HepG2 (cell line): ENCODE data around the gene PYGO1. TPM values are rescaled to one million over a fixed set of nuclear protein-coding genes. Genes with fewer than 3 reads are reported as not detected.

Source experiments
- ATAC-seq: fragments of 200-7000 bp; cut with Tn5 transposase; 3 replicates; pipeline ENCODE4 v1.9.1; 2020; ENCODE audit warnings: mild to moderate bottlenecking, moderate library complexity
- BruUV-seq: library from RNA; stranded (reverse); fragments of 400-500 nt; replicated peaks from 2 replicates; lab custom pipeline; 2021; lab: Mats Ljungman, UMichigan
- CTCF ChIA-PET: fragments of 300-600 bp; formaldehyde crosslinking; extraction: SDS; loops from one replicate; lab custom pipeline; 2021; ENCODE audit warnings: low total read pairs, inconsistent platforms, low intra/inter-chr PET ratio; lab: Yijun Ruan, JAX
- POLR2A ChIA-PET: fragments of 350-600 bp; sonication (Branson Sonifier 250); formaldehyde crosslinking; loops from one replicate; lab custom pipeline; 2020; ENCODE audit warnings: antibody characterized with exemption, inconsistent platforms; lab: Yijun Ruan, JAX
- DNase-seq: peaks from one replicate; pipeline ENCODE4 v3.0.0-alpha.2; 2015; ENCODE audit warnings: low spot score
- FAIRE-seq: peaks from 3 replicates; lab custom pipeline; 2011; peaks lifted over from hg19 to GRCh38; lab: Jason Lieb, UNC
- H2AFZ ChIP-seq: one replicate; pipeline ENCODE4 v1.6.1; 2011; ENCODE audit warnings: low read length, inconsistent platforms
- H3K27ac ChIP-seq: fragments of 300-600 bp; 3 replicates; pipeline ENCODE4 v1.8.0; 2011; ENCODE audit warnings: mixed run types, mild to moderate bottlenecking, mixed read lengths, low read length, inconsistent platforms; ENCODE audit not compliant: insufficient read depth; ENCODE audit errors: extremely low read length
- H3K27me3 ChIP-seq, 2 experiments: fragments of 200-600 bp in 1 of 2; 2 replicates in 1 of 2; 3 replicates in 1 of 2; pipeline versions ENCODE4 v1.6.0 to v1.8.0; 2011; ENCODE audit warnings: low read length in 2 of 2, mild to moderate bottlenecking in 2 of 2, moderate library complexity in 2 of 2, inconsistent platforms in 1 of 2; ENCODE audit not compliant: insufficient read depth in 2 of 2, control insufficient read depth in 1 of 2
- H3K36me3 ChIP-seq, 2 experiments: fragments of 200-600 bp in 1 of 2; replicated peaks in 1 of 2; 2 replicates in 1 of 2; 3 replicates in 1 of 2; pipeline versions ENCODE4 v1.5.1 to v1.8.0; 2011; ENCODE audit warnings: low read length in 2 of 2, inconsistent platforms in 1 of 2; ENCODE audit not compliant: insufficient read depth in 2 of 2, control insufficient read depth in 1 of 2
- H3K4me1 ChIP-seq: 2 replicates; pipeline ENCODE4 v1.5.1; 2012; ENCODE audit warnings: low read length, inconsistent platforms; ENCODE audit not compliant: insufficient read depth
- H3K4me2 ChIP-seq: 2 replicates; pipeline ENCODE4 v1.6.0; 2011; ENCODE audit warnings: low read depth, low read length, inconsistent platforms
- H3K4me3 ChIP-seq, 3 experiments: fragments of 200-600 bp in 1 of 3; sonication (generic), shearing (Covaris generic) in 1 of 3; replicated peaks in 1 of 3; 2 replicates each; pipeline ENCODE4 v1.5.1; 2011 to 2016; ENCODE audit warnings: low read length in 3 of 3, inconsistent platforms in 2 of 3, low read depth in 2 of 3, mild to moderate bottlenecking in 2 of 3, control low read depth in 1 of 3, mixed read lengths in 1 of 3; ENCODE audit not compliant: insufficient read depth in 1 of 3
- H3K79me2 ChIP-seq: one replicate; pipeline ENCODE4 v1.6.1; 2011; ENCODE audit warnings: low read length, inconsistent platforms; ENCODE audit not compliant: insufficient read depth
- H3K9ac ChIP-seq: 2 replicates; pipeline ENCODE4 v1.6.0; 2011; ENCODE audit warnings: mild to moderate bottlenecking, low read depth, low read length, inconsistent platforms; ENCODE audit not compliant: insufficient read depth
- H3K9me3 ChIP-seq: 2 replicates; pipeline ENCODE4 v1.5.1; 2012; ENCODE audit warnings: mild to moderate bottlenecking, low read length
- H4K20me1 ChIP-seq: 2 replicates; pipeline ENCODE4 v1.6.0; 2011; ENCODE audit warnings: inconsistent platforms, mild to moderate bottlenecking, low read length, moderate library complexity; ENCODE audit not compliant: insufficient read depth
- HNRNPH1 ChIP-seq: fragments of 200-400 bp; formaldehyde crosslinking; optimal IDR thresholded peaks from 2 replicates; pipeline ENCODE3; 2017; ENCODE audit warnings: mild to moderate bottlenecking, low read depth, low read length
- NRL ChIP-seq: sonication (generic); formaldehyde crosslinking; IDR thresholded peaks from 2 replicates; pipeline ENCODE4 v1.5.0; 2020; ENCODE audit warnings: missing genetic modification reagents, mild to moderate bottlenecking, moderate library complexity, borderline replicate concordance
- TEAD2 ChIP-seq: sonication (generic); formaldehyde crosslinking; IDR thresholded peaks from 2 replicates; pipeline ENCODE4 v1.9.0; 2021; ENCODE audit warnings: missing genetic modification reagents
- ZNF441 ChIP-seq: sonication (generic); formaldehyde crosslinking; IDR thresholded peaks from 2 replicates; pipeline ENCODE4 v1.7.0; 2021; ENCODE audit warnings: missing genetic modification reagents, borderline replicate concordance
- ZNF569 ChIP-seq: sonication (generic); formaldehyde crosslinking; IDR thresholded peaks from 2 replicates; pipeline ENCODE4 v1.5.0; 2020; ENCODE audit warnings: mild to moderate bottlenecking, missing genetic modification reagents, moderate library complexity, borderline replicate concordance
- ZNF577 ChIP-seq: sonication (generic); formaldehyde crosslinking; IDR thresholded peaks from 2 replicates; pipeline ENCODE4 v1.4.0; 2020; ENCODE audit warnings: mild to moderate bottlenecking, low read depth, missing genetic modification reagents, borderline replicate concordance
- ZNF629 ChIP-seq: sonication (generic); formaldehyde crosslinking; conservative IDR thresholded peaks from 2 replicates; pipeline ENCODE4 v1.5.0; 2020; ENCODE audit warnings: missing genetic modification reagents
- WGBS: methylation state at CpG from one replicate; pipeline ENCODE4 v1.1.6; 2017; ENCODE audit warnings: low lambda C conversion rate; 5-methylcytosine and 5-hydroxymethylcytosine counted together
- in situ Hi-C: cut with HindIII; loops from 2 replicates; pipeline ENCODE4 v1.10.0; 2017; ENCODE audit warnings: low pct_unique_long_range_greater_than_20kb; ENCODE audit not compliant: extremely low pct_ligation_motif_present
- intact Hi-C: fragments of 100-400 bp; cut with micrococcal nuclease; formaldehyde crosslinking; loops from one replicate; pipeline ENCODE4 v1.10.0; 2022; ENCODE audit not compliant: unreplicated experiment
- polyA plus RNA-seq, 8 experiments: library from polyadenylated mRNA; depleted of rRNA in 3 of 8; stranded (reverse) in 7 of 8; unstranded in 1 of 8; fragments of >200 nt; fragmentation: Illumina TruSeq in 4 of 8; extraction: Trizol in 4 of 8; gene quantifications; 2 replicates each; pipeline versions ENCODE4 v1.2.1 to v1.2.3, GENCODE V29; 2011 to 2016; ENCODE audit warnings: low read depth in 4 of 8, missing spikeins in 1 of 8, mixed read lengths in 1 of 8; ENCODE audit not compliant: insufficient read depth in 1 of 8
- total RNA-seq, 5 experiments: library from RNA; depleted of rRNA; stranded (reverse); fragments of >200 nt; fragmentation: Illumina TruSeq; extraction: Trizol; gene quantifications; 2 replicates each; pipeline ENCODE4 v1.2.3, GENCODE V29; 2016; ENCODE audit warnings: low read depth in 1 of 5
- TF ChIP-seq, protein P1 (sequence below): sonication (generic); formaldehyde crosslinking; IDR thresholded peaks from 2 replicates; pipeline ENCODE4 v1.5.0; 2020; ENCODE audit warnings: missing genetic modification reagents, mild to moderate bottlenecking, borderline replicate concordance

Gene PYGO1
- total and polyA plus RNA-seq, 2 of the 13 experiments (the other 11 are each of a cell fraction or from before 2014, with no cell fraction given) = 1.1 to 1.8 TPM

DNA sequence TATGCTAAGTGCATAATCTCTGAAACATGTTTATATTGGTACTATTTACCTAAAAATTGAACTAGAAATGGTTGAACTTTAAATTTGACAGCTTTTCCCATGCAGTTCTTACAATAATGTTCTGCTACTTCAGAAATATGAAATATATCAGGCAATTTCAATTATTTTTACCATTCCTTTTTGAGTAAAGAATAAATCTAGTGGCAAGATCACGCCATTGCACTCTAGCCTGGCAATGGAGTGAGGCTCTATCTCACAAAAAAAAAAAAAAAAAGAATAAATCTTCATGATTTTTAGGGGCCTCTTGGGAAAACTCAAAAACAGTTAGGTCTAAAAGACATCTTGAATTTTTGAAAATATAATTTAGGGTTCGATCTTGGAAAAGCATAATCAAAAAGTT is 69.5 kb downstream of the PYGO1 start:
- no peak for ATAC-seq
- intact Hi-C loops = no loop called here
- no peak for DNase-seq
- Histone ChIP-seq H4K20me1 (no peaks in the 10 kb centered on the region), H3K9ac (no peak overlapping the region), H3K4me2 (no peak overlapping the region), H3K79me2 (no peaks in the 10 kb centered on the region), H3K4me1 (no peaks in the 10 kb centered on the region), H2AFZ (no peak overlapping the region), H3K27ac (no peak overlapping the region), H3K9me3 (no peaks in the 10 kb centered on the region), H3K36me3 (no peaks in the 10 kb centered on the region), H3K4me3 (no peak overlapping the region), H3K27me3 (no peaks in the 10 kb centered on the region)
- in situ Hi-C loops = no loop called here
- ChIA-PET POLR2A (interaction anchor here (0.7 kb wide), 1 partner anchor 15 kb away, joined by 3 read pairs; no protein-coding TSS in a partner anchor), CTCF (no interaction called here)
- FAIRE-seq = no peak
- under 1% methylated on average over 2 of the region's 2 CpGs for WGBS
- TF ChIP-seq ZNF629 (CRISPR knock-in tag) (no peak), ZNF577 (CRISPR knock-in tag) (no peak), ZNF441 (CRISPR knock-in tag) (no peak), TEAD2 (CRISPR knock-in tag) (no peak), NRL (CRISPR knock-in tag) (no peak), HNRNPH1 (no peak), ZNF569 (CRISPR knock-in tag) (no peak)
- TF ChIP-seq, protein P1, sequence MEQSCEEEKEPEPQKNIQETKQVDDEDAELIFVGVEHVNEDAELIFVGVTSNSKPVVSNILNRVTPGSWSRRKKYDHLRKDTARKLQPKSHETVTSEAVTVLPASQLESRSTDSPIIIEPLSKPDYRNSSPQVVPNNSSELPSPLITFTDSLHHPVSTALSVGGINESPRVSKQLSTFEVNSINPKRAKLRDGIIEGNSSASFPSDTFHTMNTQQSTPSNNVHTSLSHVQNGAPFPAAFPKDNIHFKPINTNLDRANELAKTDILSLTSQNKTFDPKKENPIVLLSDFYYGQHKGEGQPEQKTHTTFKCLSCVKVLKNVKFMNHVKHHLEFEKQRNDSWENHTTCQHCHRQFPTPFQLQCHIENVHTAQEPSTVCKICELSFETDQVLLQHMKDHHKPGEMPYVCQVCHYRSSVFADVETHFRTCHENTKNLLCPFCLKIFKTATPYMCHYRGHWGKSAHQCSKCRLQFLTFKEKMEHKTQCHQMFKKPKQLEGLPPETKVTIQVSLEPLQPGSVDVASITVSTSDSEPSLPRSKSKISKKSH (CRISPR knock-in tag) = no peak
- BruUV-seq = no TSS peak
